Keratinocyte (primary cell): ENCODE results near the gene MAP4. TPM values are rescaled to one million over a fixed set of nuclear protein-coding genes. Genes with fewer than 3 reads are reported as not detected.

ENCODE experiments used
- DNase-seq: peaks from one replicate; pipeline ENCODE4 v3.0.0-alpha.2; 2011; ENCODE audit warnings: low read depth, missing footprints, low spot score
- FAIRE-seq: peaks from 2 replicates; lab custom pipeline; 2011; peaks lifted over from hg19 to GRCh38; lab: Jason Lieb, UNC
- H2AFZ ChIP-seq: 2 replicates; pipeline ENCODE4 v1.6.0; 2012; ENCODE audit warnings: low read length, control low read depth, inconsistent platforms; ENCODE audit not compliant: control insufficient read depth
- H3K27ac ChIP-seq: 2 replicates; pipeline ENCODE4 v1.5.1; 2011; ENCODE audit warnings: low read length; ENCODE audit not compliant: control insufficient read depth, insufficient read depth
- H3K27me3 ChIP-seq: 3 replicates; pipeline ENCODE4 v1.6.0; 2011; ENCODE audit warnings: low read length; ENCODE audit not compliant: control insufficient read depth, insufficient read depth; ENCODE audit errors: extremely low read depth
- H3K36me3 ChIP-seq, 2 experiments: 2 replicates in 1 of 2; 3 replicates in 1 of 2; pipeline ENCODE4 v1.5.1; 2011; ENCODE audit warnings: low read length in 2 of 2, mild to moderate bottlenecking in 1 of 2; ENCODE audit not compliant: control insufficient read depth in 2 of 2, insufficient read depth in 2 of 2; ENCODE audit errors: extremely low read depth in 1 of 2
- H3K4me1 ChIP-seq: 3 replicates; pipeline ENCODE4 v1.5.1; 2011; ENCODE audit warnings: low read length; ENCODE audit not compliant: control insufficient read depth, insufficient read depth; ENCODE audit errors: extremely low read depth
- H3K4me2 ChIP-seq: 3 replicates; pipeline ENCODE4 v1.6.0; 2011; ENCODE audit warnings: low read depth, low read length; ENCODE audit not compliant: control insufficient read depth, insufficient read depth; ENCODE audit errors: extremely low read depth
- H3K4me3 ChIP-seq, 3 experiments: fragments of 200-600 bp in 1 of 3; sonication (generic) in 1 of 3; 2 replicates in 2 of 3; 3 replicates in 1 of 3; pipeline ENCODE4 v1.5.1; 2011 to 2016; ENCODE audit warnings: low read length in 3 of 3, mild to moderate bottlenecking in 3 of 3, control low read depth in 2 of 3, inconsistent platforms in 1 of 3, low read depth in 1 of 3, mixed read lengths in 1 of 3, mixed run types in 1 of 3, moderate library complexity in 1 of 3; ENCODE audit not compliant: control insufficient read depth in 2 of 3, insufficient read depth in 2 of 3; ENCODE audit errors: extremely low read depth in 1 of 3
- H3K79me2 ChIP-seq: 2 replicates; pipeline ENCODE4 v1.6.0; 2012; ENCODE audit warnings: low read length; ENCODE audit not compliant: control insufficient read depth, insufficient read depth
- H3K9ac ChIP-seq: 3 replicates; pipeline ENCODE4 v1.6.0; 2011; ENCODE audit warnings: low read length; ENCODE audit not compliant: control insufficient read depth, insufficient read depth; ENCODE audit errors: extremely low read depth
- H3K9me1 ChIP-seq: 3 replicates; pipeline ENCODE4 v1.6.0; 2011; ENCODE audit warnings: low read length; ENCODE audit not compliant: control insufficient read depth, insufficient read depth; ENCODE audit errors: extremely low read depth
- H3K9me3 ChIP-seq: 2 replicates; pipeline ENCODE4 v1.5.1; 2012; ENCODE audit warnings: low read depth, low read length; ENCODE audit not compliant: control insufficient read depth
- H4K20me1 ChIP-seq: 3 replicates; pipeline ENCODE4 v1.6.0; 2011; ENCODE audit warnings: low read length; ENCODE audit not compliant: control insufficient read depth, insufficient read depth; ENCODE audit errors: extremely low read depth
- CTCF ChIP-seq, 3 experiments: IDR thresholded peaks in 1 of 3; conservative IDR thresholded peaks in 1 of 3; optimal IDR thresholded peaks in 1 of 3; 2 replicates in 2 of 3; 3 replicates in 1 of 3; pipeline versions ENCODE3 to v1.5.1; 2011; ENCODE audit warnings: low read length in 3 of 3, mild to moderate bottlenecking in 3 of 3, moderate library complexity in 2 of 3, control low read depth in 1 of 3, inconsistent platforms in 1 of 3; ENCODE audit not compliant: insufficient read depth in 2 of 3; ENCODE audit errors: extremely low read depth in 1 of 3
- EZH2 ChIP-seq: IDR thresholded peaks from one replicate; pipeline ENCODE4 v1.6.1; 2012; ENCODE audit warnings: inconsistent platforms, mild to moderate bottlenecking, low read length, moderate library complexity
- dilution Hi-C: fragments of 300-500 bp; cut with MboI; formaldehyde crosslinking; loops from one replicate; pipeline ENCODE4 v1.7.0; 2020; ENCODE audit warnings: low sequenced_read_pairs; ENCODE audit not compliant: extremely low pct_ligation_motif_present
- polyA plus RNA-seq, 5 experiments: library from polyadenylated mRNA; depleted of rRNA in 3 of 5; stranded (reverse) in 3 of 5; stranded (forward) in 1 of 5; unstranded in 1 of 5; fragments of >200 nt; gene quantifications; 1 replicate in 1 of 5; 2 replicates in 3 of 5; 3 replicates in 1 of 5; pipeline versions ENCODE4 v1.2.1 to v1.2.3, GENCODE V29; 2011 to 2012; ENCODE audit warnings: missing spikeins in 2 of 5, low read depth in 1 of 5, low replicate concordance in 1 of 5

MAP4 gene
- polyA plus RNA-seq, 1 donor (not counting 4 experiments of a cell fraction or from before 2014, with no cell fraction given) = 110 TPM

- Histone ChIP-seq H3K79me2 (no peaks in the 10 kb centered on the region), H4K20me1 (no peaks in the 10 kb centered on the region), H3K9me1 (no peaks in the 10 kb centered on the region), H3K27me3 (no peaks in the 10 kb centered on the region), H3K9me3 (no peaks in the 10 kb centered on the region), H3K36me3 (peaks cover 21 to 28% of the 10 kb centered on the region in 2 experiments), H3K4me3 (no peak overlapping the region), H2AFZ (no peak overlapping the region), H3K4me1 (peaks cover 16% of the 10 kb centered on the region), H3K4me2 (no peak overlapping the region), H3K27ac (no peak overlapping the region), H3K9ac (no peak overlapping the region)
- peak; percentile 44 for FAIRE-seq
- dilution Hi-C loops = no loop called here
- TF ChIP-seq CTCF (optimal IDR thresholded peaks at IDR 0.05 in 1 of 3, IDR thresholded peaks at IDR 0.05 in 1 of 3, conservative IDR thresholded peaks at IDR 0.05 in 1 of 3; ENCODE audit: extremely low read depth in 1 of 3, insufficient read depth in 2 of 3, low read length in 3 of 3) = no peak
- no peak for TF ChIP-seq EZH2
- DNase-seq = no peak
Measured at GRCh38 chr3:47912006-47912504, 104.2 kb downstream of the MAP4 start.

- H2AFZ ChIP-seq = no peak overlapping the region
- no peaks in the 10 kb centered on the region for H3K79me2 ChIP-seq
- no peaks in the 10 kb centered on the region for H3K27me3 ChIP-seq
- H3K4me2 ChIP-seq = peak overlapping the region; percentile 61
- peaks cover 16% of the 10 kb centered on the region for H3K4me1 ChIP-seq
- H3K4me3 ChIP-seq = no peak overlapping the region
- no peak overlapping the region for H3K9ac ChIP-seq
- no peaks in the 10 kb centered on the region for H3K9me1 ChIP-seq
- no peaks in the 10 kb centered on the region for H4K20me1 ChIP-seq
- FAIRE-seq = peak; percentile 96
- peak overlapping the region; percentile 28 for H3K27ac ChIP-seq
- peaks cover 13 to 18% of the 10 kb centered on the region in 2 experiments for H3K36me3 ChIP-seq
- TF ChIP-seq EZH2 = no peak
- TF ChIP-seq CTCF (optimal IDR thresholded peaks at IDR 0.05 in 1 of 3, IDR thresholded peaks at IDR 0.05 in 1 of 3, conservative IDR thresholded peaks at IDR 0.05 in 1 of 3; ENCODE audit: extremely low read depth in 1 of 3, insufficient read depth in 2 of 3, low read length in 3 of 3) = no peak
- dilution Hi-C loops = no loop called here
- peak; percentile 49 for DNase-seq
- H3K9me3 ChIP-seq = no peaks in the 10 kb centered on the region
Measured at GRCh38 chr3:47910777-47911440, 105.3 kb downstream of the MAP4 start.
